Measurements from ENCODE around the gene CLN6.

DNA sequence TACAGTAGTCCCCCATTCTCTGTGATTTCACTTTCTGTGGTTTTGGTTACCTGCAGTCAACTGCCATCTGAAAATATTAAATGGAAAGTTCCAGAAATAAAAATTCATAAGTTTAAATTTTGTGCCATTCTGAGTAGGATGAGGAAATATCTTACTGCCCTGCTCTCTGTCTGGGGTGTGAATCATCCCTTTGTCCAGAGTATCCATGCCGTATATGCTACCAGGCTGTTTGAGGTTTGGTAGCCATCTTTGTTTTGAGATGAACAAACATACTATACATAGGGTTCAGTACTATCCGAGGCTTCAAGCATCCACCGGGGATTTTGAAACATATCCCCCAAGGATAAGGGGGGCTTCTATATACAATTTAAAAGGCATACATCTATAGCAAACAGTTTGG is 31.7 kb upstream of the CLN6 start:
- TF ChIP-seq POLR2A (IDR thresholded peaks at IDR 0.05; ENCODE audit: low read depth) (no peak), EP300 (IDR thresholded peaks at IDR 0.05) (no peak), POLR2AphosphoS5 (IDR thresholded peaks at IDR 0.05) (no peak)
- TF ChIP-seq, protein P1, sequence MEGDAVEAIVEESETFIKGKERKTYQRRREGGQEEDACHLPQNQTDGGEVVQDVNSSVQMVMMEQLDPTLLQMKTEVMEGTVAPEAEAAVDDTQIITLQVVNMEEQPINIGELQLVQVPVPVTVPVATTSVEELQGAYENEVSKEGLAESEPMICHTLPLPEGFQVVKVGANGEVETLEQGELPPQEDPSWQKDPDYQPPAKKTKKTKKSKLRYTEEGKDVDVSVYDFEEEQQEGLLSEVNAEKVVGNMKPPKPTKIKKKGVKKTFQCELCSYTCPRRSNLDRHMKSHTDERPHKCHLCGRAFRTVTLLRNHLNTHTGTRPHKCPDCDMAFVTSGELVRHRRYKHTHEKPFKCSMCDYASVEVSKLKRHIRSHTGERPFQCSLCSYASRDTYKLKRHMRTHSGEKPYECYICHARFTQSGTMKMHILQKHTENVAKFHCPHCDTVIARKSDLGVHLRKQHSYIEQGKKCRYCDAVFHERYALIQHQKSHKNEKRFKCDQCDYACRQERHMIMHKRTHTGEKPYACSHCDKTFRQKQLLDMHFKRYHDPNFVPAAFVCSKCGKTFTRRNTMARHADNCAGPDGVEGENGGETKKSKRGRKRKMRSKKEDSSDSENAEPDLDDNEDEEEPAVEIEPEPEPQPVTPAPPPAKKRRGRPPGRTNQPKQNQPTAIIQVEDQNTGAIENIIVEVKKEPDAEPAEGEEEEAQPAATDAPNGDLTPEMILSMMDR (IDR thresholded peaks at IDR 0.05) = no peak

Data from esophagus muscularis mucosa (tissue), 4 donors.